GM19240 (cell line): Measurements from ENCODE around the gene ADAM12.
"Not testable (repeated sequence)": the region's sequence is repeated elsewhere in the genome, so short reads cannot be mapped to it uniquely, and the experiment has no call there.

Source experiments
- DNase-seq: peaks from one replicate; pipeline ENCODE4 v3.0.0; 2011; ENCODE audit warnings: low spot score; ENCODE audit not compliant: insufficient read length

The ADAM12 gene

GRCh38 chr10:126179637-126180036, 208.6 kb downstream of the ADAM12 start:
- DNase-seq, result no peak

DNA sequence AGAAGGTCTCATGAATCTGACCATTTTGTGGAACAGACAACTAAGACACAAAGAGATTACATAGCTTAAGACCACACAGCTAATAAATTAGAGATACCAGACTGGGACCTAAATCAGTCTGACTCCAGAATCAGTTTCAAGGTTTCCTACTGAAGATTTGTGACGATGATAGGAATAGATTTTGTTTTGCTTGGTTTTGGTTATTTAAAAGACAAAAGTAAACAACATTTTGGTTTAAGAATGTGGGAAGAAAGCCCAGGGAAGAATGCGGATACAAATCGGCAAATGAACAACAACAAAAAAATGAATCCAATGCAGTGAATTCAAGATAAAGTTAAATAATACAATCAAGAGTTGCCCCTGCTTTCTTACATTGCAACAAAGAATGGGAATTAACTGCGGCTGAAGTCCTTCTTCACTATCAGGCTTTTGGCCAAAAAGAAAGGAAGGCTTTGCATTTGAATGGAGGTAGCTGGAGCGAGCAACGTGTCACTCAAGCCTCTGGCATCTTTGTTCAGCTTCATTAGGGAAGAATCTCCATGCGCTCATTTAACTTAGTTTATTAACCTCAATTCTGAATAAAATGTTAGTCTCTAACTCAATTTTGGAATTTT, 210.8 kb downstream of the ADAM12 start:
- no peak for DNase-seq

DNA sequence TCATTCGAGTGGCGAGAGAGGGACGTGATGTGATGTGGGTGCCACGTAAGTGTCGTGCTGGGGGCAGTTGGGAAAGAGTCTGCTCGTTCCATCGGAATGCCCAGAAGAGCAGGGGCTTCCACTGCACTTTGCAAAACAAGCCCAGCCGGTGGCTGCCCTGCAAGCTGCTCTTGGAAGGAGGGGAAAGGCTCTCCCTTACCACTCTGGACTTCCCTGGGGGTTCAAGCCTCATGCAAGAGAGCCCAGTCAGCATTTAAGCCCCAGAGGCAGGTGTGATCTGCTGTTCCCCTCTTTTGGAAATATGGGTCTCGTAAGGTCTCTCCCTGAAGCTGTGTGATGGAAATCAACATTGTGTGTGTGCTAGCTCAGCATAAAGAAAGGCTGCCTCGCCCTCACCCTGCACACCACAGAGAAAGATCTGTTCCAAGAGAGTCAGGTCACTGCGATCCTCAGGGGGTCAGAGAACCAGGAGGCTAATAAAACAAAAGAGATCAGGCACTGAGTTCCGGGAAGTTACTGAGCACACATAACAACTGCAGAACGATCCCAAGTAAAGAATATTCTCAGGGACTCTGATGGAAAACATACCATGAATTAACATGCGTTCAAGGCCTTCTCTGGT, 212.5 kb downstream of the ADAM12 start:
- DNase-seq, result no peak

GRCh38 chr10:126172755-126173154, 215.5 kb downstream of the ADAM12 start:
- not testable (repeated sequence) for DNase-seq

- DNase-seq, result no peak
These were observed 216.7 kb downstream of the ADAM12 start for GRCh38 chr10:126171555-126171954.

DNA sequence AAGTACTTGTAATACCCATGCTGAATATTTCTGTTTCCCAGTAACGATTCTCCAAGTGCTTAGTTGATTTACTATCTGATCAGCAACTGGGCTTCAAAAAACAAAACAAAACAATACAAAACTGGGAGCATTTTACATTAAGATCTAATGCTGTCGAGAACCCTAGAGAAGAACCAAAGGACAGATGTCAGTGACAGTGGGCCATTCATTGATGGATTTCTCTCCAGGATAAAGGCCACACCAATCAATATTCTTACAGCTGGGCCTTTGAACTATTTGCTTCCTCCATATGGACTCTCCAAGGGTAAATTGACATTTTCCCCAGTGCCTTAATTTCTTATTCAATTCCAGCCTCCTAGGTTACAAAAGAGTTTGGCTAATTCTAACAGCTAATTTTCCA, 217.5 kb downstream of the ADAM12 start:
- no peak for DNase-seq

GRCh38 chr10:126170371-126170770, 217.9 kb downstream of the ADAM12 start:
- DNase-seq, result no peak

GRCh38 chr10:126169899-126170298, 218.4 kb downstream of the ADAM12 start:
- DNase-seq, result no peak

DNA sequence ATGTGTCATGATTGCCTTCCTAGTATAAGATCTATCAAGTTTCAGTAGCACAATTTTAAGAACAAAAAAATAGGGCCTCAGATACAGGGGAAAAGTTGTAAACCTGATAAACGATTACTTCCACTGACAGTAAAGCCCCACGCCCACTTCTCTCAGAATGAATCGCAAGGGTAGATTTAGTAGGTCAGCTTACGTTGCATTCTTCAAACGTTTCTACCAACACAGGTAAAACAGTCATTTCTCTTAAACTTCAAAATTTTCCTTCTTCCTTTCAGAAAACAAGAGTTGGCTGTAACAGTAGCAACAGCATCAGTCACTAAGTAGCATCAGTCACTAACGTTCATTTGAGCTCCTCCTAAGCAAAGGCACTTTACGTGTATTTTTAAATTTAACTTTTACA, 221.5 kb downstream of the ADAM12 start:
- DNase-seq, result no peak

- no peak for DNase-seq
These were observed 222.4 kb downstream of the ADAM12 start for GRCh38 chr10:126165874-126166273.

- DNase-seq, result no peak
These were observed 224.8 kb downstream of the ADAM12 start for GRCh38 chr10:126163506-126163905.

DNA sequence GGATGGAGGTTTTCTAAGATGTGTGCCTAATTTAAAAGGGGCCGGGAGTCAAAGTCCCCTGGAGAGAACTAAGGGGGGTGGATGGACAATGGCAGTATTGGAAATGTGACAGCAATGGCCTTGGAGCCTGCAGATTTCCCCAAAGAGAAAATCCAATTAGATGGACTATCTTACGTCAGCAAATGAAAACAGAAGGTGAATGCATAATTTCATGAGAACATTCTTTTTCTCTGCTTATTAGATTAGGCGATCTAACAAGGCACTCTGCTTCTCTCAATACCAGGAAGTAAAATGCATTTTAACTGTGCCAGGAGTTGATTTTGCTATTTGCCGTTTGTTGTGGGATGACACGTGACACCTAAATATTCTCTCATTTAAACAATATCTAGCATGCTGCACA, 226.6 kb downstream of the ADAM12 start:
- DNase-seq, result no peak

- DNase-seq, result no peak
These were observed 227.2 kb downstream of the ADAM12 start for GRCh38 chr10:126160971-126161630.

DNA sequence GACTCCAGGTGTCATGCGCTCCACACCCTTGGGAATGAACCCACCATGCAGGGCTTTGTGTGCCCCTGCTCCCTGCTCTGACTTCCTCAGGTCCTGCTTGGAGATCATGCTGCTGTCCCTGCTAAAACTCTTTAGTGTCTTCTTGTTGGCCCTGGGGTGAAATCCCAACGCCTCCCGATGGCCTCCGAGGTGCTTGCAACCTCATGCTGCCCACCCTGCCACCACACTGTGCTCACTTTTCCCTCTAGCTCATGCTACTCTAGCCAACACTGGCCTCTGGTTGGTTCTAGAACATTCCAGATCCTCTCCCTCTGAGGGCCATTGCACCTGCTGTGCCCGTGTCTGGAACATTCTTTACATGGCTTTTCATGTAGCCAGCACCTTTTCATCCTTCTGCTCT, 227.7 kb downstream of the ADAM12 start:
- DNase-seq, result no peak

DNA sequence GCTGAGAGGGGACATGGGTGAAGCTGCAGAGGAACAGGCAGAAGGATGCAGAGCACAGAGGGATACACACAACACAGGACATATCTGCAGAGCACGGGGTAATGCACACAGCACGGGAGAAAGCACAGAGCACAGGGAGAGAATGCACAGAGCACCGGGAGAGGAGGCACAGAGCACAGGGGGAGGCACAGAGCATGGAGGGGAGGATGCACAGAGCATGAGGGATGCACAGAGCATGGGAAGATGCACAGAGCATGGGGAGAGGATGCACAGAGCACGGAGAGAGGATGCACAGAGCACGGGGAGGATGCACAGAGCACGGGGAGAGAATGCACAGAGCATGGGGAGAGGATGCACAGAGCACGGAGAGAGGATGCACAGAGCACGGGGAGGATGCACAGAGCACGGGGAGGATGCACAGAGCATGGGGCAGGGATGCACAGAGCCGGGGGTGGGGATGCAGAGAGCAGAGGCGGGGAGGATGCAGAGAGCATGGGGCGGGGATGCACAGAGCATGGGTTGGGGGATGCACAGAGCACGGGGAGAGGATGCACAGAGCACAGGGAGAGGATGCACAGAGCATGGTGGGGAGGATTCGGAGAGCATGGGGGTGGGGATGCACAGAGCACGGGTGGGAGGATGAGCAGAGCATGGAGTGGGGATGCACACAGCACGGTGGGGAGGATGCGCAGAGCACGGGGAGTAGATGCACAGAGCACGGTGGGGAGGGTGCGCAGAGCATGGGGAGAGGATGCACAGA, 230.0 kb downstream of the ADAM12 start:
- no peak for DNase-seq

DNA sequence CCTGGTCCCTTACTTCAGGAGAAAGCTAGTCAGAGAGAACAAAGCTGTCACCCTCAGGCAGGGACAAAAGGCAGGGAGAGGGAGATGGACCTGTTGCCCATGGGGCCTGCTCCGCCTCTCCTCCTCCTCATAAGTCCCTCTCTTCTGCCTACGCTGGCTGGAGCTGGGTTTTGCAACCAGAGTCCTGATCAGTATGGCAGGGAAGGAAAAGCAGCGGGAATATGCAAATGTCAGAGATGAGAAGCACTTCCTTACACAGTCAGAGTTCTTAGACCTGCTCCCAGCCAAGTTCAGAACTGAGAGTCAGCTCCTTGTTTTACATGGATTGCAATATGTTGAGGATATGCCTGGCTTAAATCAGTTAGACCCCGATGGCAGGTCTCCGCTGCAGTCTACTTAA, 231.1 kb downstream of the ADAM12 start:
- DNase-seq, result no peak

DNA sequence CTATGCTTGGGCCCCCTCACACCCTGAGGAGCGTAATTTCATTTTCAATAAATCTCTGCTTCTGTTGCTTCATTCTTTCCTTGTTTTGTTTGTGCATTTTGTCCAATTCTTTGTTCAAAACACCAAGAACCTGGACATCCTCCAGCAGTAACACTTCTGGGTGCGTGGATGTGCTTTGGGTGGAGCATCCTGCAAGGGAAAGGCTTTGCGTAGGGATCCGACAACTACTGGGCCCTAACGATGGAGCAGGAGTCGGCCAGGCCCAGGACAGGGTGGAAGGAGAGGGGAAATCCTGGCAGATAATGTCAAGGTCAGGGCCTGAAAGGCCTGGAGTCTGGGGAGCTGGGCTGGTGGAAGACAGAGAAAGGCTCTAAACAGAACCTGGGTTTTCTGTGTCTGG, 231.8 kb downstream of the ADAM12 start:
- DNase-seq, result no peak

DNA sequence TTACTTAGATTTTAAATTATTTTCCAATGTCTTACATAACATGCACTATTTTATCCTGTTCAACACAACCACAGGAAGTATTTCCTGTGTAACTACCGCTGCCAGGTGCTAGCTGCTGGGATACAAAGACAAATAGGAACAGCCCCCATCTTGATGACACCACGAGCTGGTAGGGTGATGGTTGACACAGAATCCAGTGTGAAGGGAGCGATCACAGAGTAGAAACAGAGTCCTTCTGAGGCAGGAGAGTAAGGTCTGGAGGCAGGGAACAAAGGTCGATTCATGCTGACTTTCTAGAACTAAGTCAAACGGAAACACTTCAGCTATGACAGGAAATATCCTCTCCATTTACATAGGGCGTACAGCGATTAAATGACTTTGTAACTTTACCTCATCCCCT, 232.3 kb downstream of the ADAM12 start:
- no peak for DNase-seq

DNA sequence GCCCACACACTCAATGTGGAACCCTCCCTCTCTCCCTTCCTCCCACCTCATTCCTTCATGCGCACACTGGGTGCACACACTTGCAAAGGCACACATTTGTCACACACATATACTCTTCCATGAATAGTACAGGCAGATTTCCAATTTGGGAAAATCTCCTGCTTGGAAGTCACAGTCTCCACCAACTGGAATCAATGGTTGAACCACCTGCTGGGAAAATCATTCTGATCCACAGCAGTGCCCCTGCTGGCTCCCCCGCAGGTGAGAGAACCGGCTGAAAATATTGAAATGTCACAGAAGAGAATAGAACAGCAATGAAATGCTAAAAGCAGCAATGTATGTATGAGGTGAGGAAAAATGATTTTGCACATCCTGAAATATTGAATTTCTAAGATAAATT, 232.7 kb downstream of the ADAM12 start:
- DNase-seq, result no peak

- DNase-seq, result no peak
These were observed 234.3 kb downstream of the ADAM12 start for GRCh38 chr10:126153711-126154628.
